ENCODE results near the gene LDB2.

DNA sequence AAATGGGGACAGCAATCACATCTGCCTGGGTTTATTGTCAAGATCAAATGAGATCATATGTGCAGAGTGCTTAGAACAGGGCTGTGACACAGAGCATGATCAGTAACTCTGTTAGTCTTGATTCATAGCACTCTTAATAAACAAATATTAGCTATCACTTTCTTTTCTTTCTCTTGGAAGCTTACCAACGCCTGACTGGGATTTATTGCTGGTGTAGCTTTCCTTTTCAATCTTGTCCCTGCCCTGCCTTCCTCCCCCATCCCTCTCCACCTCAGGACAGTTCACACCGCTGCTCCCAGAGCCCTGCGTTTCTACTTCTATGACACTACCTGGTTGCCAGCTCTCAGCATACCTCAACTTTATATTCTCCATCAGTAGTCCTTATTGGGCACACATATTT lies 120.7 kb downstream of the LDB2 start:
- TF ChIP-seq POLR2A (IDR thresholded peaks at IDR 0.05; ENCODE audit: low read depth, low read length) (no peak), POLR2AphosphoS5 (IDR thresholded peaks at IDR 0.05; ENCODE audit: low read depth, low read length) (no peak)
